ENCODE results near the gene MARCHF2.
"Not testable (repeated sequence)": the region's sequence is repeated elsewhere in the genome, so short reads cannot be mapped to it uniquely, and the experiment has no call there.

The MARCHF2 gene

DNA sequence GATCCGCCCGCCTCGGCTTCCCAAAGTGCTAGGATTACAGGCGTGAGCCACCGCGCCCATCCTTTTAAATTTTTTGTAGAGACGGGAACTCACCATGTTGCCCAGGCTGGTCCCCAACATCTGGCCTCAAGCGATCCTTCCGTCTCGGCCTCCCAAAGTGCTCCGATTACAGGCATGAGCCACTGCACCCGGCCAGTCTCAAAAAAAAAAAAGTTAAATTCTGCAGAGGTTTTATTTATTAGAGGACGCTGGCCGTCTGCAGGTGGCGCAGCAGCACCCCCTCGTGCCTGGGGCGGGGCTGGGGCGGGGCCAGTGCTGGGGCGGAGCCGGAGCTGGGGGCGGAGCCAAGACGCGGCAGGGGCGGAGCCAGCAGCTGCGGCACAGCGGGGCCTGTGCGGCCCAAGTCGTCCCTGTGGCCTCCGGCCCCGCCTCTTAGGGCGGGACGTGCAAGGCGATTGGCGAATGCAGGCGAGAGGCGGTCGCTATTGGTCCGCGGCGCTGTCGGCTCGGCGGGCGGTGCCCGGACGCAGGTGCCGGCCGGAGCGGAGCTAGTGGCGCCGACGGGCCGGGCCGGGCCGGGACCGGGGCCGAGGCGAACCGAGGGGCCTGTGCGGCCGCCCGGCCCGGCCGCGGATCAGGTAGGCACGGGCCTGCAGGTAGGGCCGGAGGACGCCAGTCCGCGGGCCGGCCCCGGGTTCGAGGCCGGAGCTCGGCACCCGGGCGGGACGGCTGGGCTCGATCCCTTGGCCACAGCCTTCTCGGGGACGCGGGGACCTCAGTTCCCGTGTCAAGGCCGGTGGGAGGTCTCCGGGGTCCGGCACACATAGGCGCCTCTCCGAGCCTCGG, at the start of gene MARCHF2:
MARCHF2 (plus strand) TSS at position 523 of the 846 bp plus-strand sequence. CDS start 8,536 bp downstream, outside the sequence.
- peak; percentile 96 for DNase-seq (ENCODE audit: low spot score)

- peak; percentile 24 for DNase-seq (ENCODE audit: low spot score)
Observed at GRCh38 chr19:8363803-8364771, 49.0 kb upstream of the MARCHF2 start, which contains the start of gene ANGPTL4. Gene ANGPTL4, plus strand, starts transcription at chr19:8364155. Its CDS starts 167 bp downstream, at chr19:8364322.

DNA sequence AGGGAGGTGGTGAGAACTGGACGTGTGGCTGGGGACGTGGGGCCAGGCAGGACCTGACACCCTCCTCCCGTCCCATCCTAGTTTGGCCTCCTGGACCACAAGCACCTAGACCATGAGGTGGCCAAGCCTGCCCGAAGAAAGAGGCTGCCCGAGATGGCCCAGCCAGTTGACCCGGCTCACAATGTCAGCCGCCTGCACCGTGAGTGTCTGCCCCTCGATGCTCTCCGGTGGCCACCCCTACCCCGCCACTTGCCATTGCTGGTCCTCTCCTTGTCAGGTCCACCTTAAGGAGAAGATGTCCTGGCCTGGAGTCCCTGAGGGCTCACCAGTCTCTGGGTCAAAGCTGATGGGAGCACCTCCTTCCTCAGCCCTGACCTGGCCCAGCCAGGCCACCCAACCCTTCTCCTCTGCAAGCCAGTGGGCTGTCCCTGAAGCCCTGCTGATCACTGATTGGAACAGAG, 47.0 kb upstream of the MARCHF2 start:
- DNase-seq (ENCODE audit: low spot score) = no peak

DNA sequence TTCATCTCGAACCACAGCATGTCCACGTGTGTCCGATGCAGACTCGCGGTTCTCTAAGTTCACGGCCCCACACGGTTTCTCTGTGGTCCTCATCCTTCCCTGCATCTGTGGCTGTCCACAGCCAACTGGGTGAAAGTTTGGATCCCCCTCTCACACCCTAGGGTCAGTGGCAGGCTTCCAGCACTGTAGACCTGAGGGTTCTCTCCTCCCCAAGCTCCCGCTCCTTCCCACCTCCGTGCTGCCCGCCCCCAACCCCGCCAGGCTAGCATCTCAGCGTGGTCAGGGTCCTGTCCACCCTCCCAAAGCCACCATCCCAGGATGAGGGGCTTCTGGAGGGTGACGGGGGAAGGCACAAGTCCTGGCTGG, 46.2 kb upstream of the MARCHF2 start:
- no peak for DNase-seq (ENCODE audit: low spot score)

DNA sequence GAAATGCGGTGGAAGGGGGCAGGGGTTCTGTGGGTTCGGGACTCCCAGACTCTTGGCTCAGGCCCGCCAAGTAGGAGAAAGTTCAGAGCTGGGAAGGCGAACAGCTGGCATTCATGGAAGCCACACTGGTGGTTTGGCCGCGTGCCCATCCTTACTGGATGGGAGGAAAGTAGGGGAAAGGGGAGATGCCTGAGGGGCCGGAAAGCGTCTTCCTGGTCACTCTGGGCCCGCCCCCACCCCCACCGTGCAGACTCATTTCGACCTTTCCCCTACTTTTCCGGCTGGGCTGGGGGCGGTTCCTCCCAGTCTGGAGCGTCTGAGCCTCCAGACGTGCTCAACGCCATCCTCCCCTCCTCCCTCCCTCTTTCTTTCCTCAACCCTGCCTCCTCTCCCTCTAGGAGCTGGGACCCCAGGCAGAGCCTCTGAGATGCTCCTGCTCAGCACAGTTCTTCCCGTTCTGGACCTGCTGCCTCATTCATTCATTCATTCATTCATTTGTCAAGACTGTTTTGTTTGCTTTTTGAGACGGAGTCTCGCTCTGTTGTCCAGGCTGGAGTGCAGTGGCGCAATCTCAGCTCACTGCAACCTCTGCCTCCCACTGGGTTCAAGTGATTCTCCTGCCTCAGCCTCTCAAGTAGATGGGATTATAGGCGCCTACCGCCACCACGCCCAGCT, 45.6 kb upstream of the MARCHF2 start:
- DNase-seq (ENCODE audit: low spot score) = no peak

- DNase-seq (ENCODE audit: low spot score) = no peak
Observed at GRCh38 chr19:8370176-8371010, 42.7 kb upstream of the MARCHF2 start.

GRCh38 chr19:8371011-8371804, 41.9 kb upstream of the MARCHF2 start:
- no peak for DNase-seq (ENCODE audit: low spot score)

DNA sequence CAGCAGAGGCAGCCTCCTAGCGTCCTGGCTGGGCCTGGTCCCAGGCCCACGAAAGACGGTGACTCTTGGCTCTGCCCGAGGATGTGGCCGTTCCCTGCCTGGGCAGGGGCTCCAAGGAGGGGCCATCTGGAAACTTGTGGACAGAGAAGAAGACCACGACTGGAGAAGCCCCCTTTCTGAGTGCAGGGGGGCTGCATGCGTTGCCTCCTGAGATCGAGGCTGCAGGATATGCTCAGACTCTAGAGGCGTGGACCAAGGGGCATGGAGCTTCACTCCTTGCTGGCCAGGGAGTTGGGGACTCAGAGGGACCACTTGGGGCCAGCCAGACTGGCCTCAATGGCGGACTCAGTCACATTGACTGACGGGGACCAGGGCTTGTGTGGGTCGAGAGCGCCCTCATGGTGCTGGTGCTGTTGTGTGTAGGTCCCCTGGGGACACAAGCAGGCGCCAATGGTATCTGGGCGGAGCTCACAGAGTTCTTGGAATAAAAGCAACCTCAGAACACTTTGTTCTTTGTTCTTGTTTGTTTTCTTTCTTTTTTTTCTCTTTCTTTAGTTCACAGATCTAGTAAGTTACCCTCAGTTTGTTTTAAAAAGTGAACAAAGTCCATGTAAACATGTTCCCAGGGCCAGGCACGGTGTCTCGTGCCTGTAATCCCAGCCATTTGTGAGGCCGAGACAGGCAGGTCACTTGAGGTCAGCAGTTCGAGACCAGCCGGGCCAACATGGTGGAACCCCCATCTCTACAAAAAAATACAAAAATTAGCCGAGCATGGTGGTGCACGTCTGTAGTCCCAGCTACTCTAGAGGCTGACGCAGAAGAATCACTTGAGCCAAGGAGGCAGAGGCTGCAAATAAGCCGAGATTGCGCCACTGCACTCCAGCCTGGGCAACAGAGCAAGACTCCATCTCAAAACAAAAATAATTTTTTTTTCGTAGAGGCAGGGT, 39.0 kb upstream of the MARCHF2 start:
- DNase-seq (ENCODE audit: low spot score) = no peak

DNA sequence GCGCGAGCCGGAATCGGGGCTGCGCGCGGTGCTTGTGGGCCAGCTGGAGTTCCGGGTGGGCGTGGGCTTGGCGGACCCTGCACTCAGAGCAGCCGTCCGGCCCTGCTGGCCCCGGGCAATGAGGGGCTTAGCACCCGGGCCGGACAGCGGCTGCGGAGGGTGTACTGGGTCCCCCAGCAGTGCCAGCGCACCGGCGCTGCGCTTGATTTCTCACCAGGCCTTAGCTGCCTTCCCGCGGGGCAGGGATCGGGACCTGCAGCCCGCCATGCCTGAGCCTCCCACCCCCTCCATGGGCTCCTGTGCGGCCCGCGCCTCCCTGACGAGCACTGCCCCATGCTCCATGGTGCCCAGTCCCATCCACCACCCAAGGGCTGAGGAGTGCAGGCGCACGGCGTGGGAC, 37.3 kb upstream of the MARCHF2 start:
- not testable (repeated sequence) for DNase-seq (ENCODE audit: low spot score)

- not testable (repeated sequence) for DNase-seq (ENCODE audit: low spot score)
Observed at GRCh38 chr19:8376373-8376974, 36.6 kb upstream of the MARCHF2 start.

- no peak for DNase-seq (ENCODE audit: low spot score)
Observed at GRCh38 chr19:8377598-8377997, 35.5 kb upstream of the MARCHF2 start.

DNA sequence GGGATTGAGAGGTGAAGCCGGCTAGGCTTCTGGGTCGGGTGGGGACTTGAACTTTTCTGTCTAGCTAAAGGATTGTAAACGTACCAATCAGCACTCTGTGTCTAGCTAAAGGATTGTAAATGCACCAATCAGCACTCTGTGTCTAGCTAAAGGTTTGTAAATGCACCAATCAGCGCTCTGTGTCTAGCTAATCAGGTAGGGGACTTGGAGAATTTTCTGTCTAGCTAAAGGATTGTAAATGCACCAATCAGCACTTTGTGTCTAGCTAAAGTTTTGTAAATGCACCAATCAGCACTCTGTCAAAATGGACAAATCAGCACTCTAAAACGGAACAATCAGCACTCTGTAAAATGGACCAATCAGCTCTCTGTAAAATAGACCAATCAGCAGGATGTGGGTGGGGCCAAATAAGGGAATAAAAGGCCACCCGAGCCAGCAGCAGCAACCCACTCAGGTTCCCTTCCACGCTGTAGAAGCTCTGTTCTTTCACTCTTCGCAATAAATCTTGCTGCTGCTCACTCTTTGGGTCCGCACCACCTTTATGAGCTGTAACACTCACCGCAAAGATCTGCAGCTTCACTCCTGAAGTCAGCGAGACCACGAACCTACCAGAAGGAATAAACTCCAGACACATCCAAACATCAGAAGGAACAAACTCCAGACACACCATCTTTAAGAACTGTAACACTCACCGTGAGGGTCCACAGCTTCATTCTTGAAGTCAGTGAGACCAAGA, 33.8 kb upstream of the MARCHF2 start:
- DNase-seq (ENCODE audit: low spot score) = not testable (repeated sequence)

- DNase-seq (ENCODE audit: low spot score) = not testable (repeated sequence)
Observed at GRCh38 chr19:8384569-8384968, 28.5 kb upstream of the MARCHF2 start.

GRCh38 chr19:8385103-8385502, 28.0 kb upstream of the MARCHF2 start:
- DNase-seq (ENCODE audit: low spot score) = not testable (repeated sequence)

DNA sequence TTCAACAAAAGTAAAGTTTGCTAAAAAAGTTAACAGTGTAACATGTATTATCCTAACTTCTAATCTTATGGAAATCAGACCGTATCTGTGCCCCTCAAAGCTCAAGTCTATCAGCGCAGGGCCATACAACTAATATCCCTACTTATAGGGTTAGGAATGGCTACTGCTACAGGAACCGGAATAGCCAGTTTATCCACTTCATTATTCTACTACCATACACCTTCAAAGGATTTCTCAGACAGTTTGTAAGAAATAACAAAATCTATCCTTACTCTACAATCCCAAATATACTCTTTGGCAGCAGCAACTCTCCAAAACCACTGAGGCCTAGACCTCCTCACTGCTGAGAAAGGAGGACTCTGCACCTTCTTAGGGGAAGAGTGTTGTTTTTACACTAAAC, 27.5 kb upstream of the MARCHF2 start:
- DNase-seq (ENCODE audit: low spot score) = not testable (repeated sequence)

DNA sequence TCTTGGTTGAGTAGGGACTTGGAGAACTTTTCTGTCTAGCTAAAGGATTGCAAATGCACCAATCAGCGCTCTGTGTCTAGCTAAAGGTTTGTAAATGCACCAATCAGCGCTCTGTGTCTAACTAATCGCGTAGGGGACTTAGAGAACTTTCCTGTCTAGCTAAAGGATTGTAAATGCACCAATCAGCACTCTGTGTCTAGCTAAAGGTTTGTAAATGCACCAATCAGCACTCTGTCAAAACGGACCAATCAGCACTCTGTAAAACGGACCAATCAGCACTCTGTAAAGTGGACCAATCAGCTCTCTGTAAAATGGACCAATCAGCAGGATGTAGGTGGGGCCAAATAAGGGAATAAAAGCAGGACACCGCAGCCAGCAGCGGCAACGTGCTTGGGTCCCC, 26.7 kb upstream of the MARCHF2 start:
- DNase-seq (ENCODE audit: low spot score) = not testable (repeated sequence)

DNA sequence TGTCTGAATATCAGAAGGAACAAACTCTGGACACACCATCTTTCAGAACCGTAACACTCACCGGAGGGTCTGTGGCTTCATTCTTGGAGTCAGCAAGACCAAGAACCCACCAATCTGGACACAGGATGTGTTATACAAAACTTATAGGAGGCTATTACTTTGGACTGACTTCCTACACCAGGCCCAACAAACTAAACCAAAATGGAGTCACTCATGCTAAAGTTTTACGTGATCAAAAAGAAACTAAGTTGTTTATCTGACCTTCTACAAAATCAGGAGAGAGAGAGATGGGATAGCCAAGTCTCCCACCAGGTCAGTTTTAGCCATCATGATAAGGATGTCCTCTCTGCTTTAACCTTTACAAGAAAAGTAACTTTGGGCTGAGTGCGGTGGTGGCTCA, 26.1 kb upstream of the MARCHF2 start:
- DNase-seq (ENCODE audit: low spot score) = no peak
